Stomach (tissue), 9 donors: Measurements from ENCODE around the gene GNS. TPM values are rescaled to one million over a fixed set of nuclear protein-coding genes. Genes with fewer than 3 reads are reported as not detected.
A peak's percentile ranks its signal among the peaks of the same experiment; 100 is the strongest.

Experiments
- DNase-seq, 2 donors: peaks; one replicate each; pipeline versions ENCODE4 v3.0.0 to v3.0.0-alpha.2; 2013 to 2019
- H3K27ac ChIP-seq, 5 donors: fragments of 200-600 bp in 4 of 5; sonication (generic) in 4 of 5; one replicate each; pipeline ENCODE4 v1.5.1; 2013 to 2019; ENCODE audit warnings: mild to moderate bottlenecking in 1 of 5, moderate library complexity in 1 of 5
- H3K27me3 ChIP-seq, 3 donors: fragments of 200-600 bp; sonication (generic); one replicate each; pipeline ENCODE4 v1.5.1; 2017 to 2019; ENCODE audit warnings: mixed run types in 1 of 3
- H3K36me3 ChIP-seq, 4 donors: fragments of 200-600 bp; sonication (generic); 1 replicate in 3 of 4; 2 replicates in 1 of 4; pipeline ENCODE4 v1.5.1; 2016 to 2019
- H3K4me1 ChIP-seq, 4 donors: fragments of 200-600 bp; sonication (generic); one replicate each; pipeline ENCODE4 v1.5.1; 2016 to 2019
- H3K4me3 ChIP-seq, 4 donors: fragments of 200-600 bp; sonication (generic) in 3 of 4; one replicate each; pipeline ENCODE4 v1.5.1; 2016 to 2019; ENCODE audit warnings: mild to moderate bottlenecking in 1 of 4
- H3K9me3 ChIP-seq, 4 donors: fragments of 200-600 bp; sonication (generic); one replicate each; pipeline ENCODE4 v1.5.1; 2016 to 2019
- EP300 ChIP-seq: sonication (generic); formaldehyde crosslinking; IDR thresholded peaks from one replicate; pipeline ENCODE4 v1.6.1; 2017; ENCODE audit warnings: antibody characterized with exemption
- POLR2A ChIP-seq, 4 donors: fragments of 450-650 bp; IDR thresholded peaks; one replicate each; pipeline ENCODE4 v1.6.1; 2016; ENCODE audit warnings: antibody characterized with exemption in 4 of 4, control low read depth in 2 of 4, mild to moderate bottlenecking in 1 of 4, moderate library complexity in 1 of 4
- POLR2AphosphoS5 ChIP-seq, 3 donors: sonication (generic); formaldehyde crosslinking; IDR thresholded peaks; one replicate each; pipeline ENCODE4 v1.6.1; 2016; ENCODE audit warnings: antibody characterized with exemption in 3 of 3
- WGBS, 5 donors: extraction: QIAGEN DNeasy Blood & Tissue Kit in 3 of 5; methylation state at CpG; one replicate each; pipeline versions ENCODE4 v1.1.5 to v1.1.7; 2013 to 2018; 5-methylcytosine and 5-hydroxymethylcytosine counted together
- intact Hi-C: fragments of 100-400 bp; cut with DNase I; formaldehyde crosslinking; loops from one replicate; pipeline ENCODE4 v1.15.1; 2023; ENCODE audit warnings: low total_unique reads
- polyA plus RNA-seq, 3 donors: library from polyadenylated mRNA; stranded (reverse); fragments of 200-250 nt; gene quantifications; one replicate each; pipeline ENCODE4 v1.2.3, GENCODE V29; 2013
- total RNA-seq, 5 donors: library from RNA; depleted of rRNA; stranded (reverse); fragments of >200 nt; gene quantifications; one replicate each; pipeline versions ENCODE4 v1.1.0 to v1.2.3, GENCODE V29; 2014 to 2016
- TF ChIP-seq, protein P1 (sequence below), 7 experiments: fragments of 450-650 bp in 4 of 7; fragments of 200-600 bp in 3 of 7; sonication (generic) in 3 of 7; IDR thresholded peaks; one replicate each; pipeline ENCODE4 v1.5.1; 2016 to 2019; ENCODE audit warnings: antibody characterized with exemption in 7 of 7, control low read depth in 2 of 7, mild to moderate bottlenecking in 1 of 7
- donor health status: healthy with polysubstance abuse.
- donor health status: Bipolar disorder and iron deficiency.
- donor health status: healthy.

The GNS gene
- total and polyA plus RNA-seq, 8 donors: 9.6 to 114 (median 30.3) TPM

DNA sequence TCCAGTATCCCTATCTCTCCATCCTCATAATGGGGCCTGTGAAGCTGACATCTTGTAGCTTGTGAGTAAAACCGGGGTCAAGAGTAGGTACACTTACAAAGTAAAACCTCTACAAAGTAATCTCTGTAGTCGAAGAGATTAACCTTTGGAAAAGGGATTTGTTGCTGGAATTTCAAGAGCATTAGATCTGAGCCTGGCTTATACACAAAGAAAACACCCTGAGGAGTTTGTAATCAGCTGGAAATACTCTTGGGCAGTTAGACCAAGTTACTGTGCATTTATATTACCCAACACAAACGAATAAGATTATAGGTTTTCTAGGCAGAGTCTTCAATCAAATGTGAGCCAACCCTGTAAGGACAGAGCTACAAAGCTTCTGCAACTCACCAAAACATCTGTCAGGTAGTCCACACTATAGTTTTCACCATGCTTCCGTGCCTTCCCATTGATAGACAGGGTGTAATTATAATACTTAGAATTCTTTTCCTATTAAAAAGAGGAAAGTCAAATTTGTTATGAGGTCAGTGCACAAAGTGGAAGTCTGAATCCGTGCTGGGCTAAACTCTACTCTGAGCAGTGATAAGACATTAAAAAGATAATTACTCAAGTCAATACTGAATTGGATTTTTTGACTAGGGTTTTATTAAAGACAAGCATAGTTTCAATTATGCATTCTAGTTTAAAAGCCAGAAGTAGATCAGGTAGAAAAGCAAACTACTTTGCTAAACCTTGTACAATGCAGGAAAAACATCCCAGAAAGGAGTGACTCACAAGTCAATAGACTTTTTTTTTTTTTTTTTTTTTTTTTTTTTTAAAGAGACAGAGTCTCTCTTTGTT lies 14.6 kb downstream of the GNS start:
- peak overlapping the region in 2 of 5 donors; percentile 10 to 52 for H3K27ac ChIP-seq
- peaks cover 35 to 89% (median 85%) of the 10 kb centered on the region in 4 donors for H3K36me3 ChIP-seq
- intact Hi-C loops: no loop called here
- no peak overlapping the region for H3K4me3 ChIP-seq
- no peaks in the 10 kb centered on the region for H3K9me3 ChIP-seq
- no peaks in the 10 kb centered on the region for H3K27me3 ChIP-seq
- peaks cover 0 to 34% (median 0%) of the 10 kb centered on the region in 4 donors for H3K4me1 ChIP-seq
- WGBS, 5 donors: 46 to 61% (median 57%) methylated on average over 5 of the region's 5 CpGs
- peak in 1 of 2 donors; percentile 16 for DNase-seq
- TF ChIP-seq, protein P1, sequence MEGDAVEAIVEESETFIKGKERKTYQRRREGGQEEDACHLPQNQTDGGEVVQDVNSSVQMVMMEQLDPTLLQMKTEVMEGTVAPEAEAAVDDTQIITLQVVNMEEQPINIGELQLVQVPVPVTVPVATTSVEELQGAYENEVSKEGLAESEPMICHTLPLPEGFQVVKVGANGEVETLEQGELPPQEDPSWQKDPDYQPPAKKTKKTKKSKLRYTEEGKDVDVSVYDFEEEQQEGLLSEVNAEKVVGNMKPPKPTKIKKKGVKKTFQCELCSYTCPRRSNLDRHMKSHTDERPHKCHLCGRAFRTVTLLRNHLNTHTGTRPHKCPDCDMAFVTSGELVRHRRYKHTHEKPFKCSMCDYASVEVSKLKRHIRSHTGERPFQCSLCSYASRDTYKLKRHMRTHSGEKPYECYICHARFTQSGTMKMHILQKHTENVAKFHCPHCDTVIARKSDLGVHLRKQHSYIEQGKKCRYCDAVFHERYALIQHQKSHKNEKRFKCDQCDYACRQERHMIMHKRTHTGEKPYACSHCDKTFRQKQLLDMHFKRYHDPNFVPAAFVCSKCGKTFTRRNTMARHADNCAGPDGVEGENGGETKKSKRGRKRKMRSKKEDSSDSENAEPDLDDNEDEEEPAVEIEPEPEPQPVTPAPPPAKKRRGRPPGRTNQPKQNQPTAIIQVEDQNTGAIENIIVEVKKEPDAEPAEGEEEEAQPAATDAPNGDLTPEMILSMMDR (IDR thresholded peaks at IDR 0.05): no peak
- no peak for TF ChIP-seq EP300
- TF ChIP-seq POLR2AphosphoS5 (IDR thresholded peaks at IDR 0.05): no peak
- TF ChIP-seq POLR2A (IDR thresholded peaks at IDR 0.05): no peak

GRCh38 chr12:64743206-64743605 lies 16.0 kb downstream of the GNS start:
- WGBS, 5 donors: 97 to 100% (median 98%) methylated on average over 3 of the region's 3 CpGs
- DNase-seq: no peak
- no peak for TF ChIP-seq EP300
- H3K27ac ChIP-seq: no peak overlapping the region
- no peaks in the 10 kb centered on the region for H3K9me3 ChIP-seq
- intact Hi-C loops: no loop called here
- H3K36me3 ChIP-seq: peaks cover 47 to 94% (median 90%) of the 10 kb centered on the region in 4 donors
- no peak overlapping the region for H3K4me3 ChIP-seq
- peaks cover 0 to 28% (median 0%) of the 10 kb centered on the region in 4 donors for H3K4me1 ChIP-seq
- H3K27me3 ChIP-seq: no peaks in the 10 kb centered on the region

GRCh38 chr12:64742416-64742815 lies 16.8 kb downstream of the GNS start:
- no peak overlapping the region for H3K4me3 ChIP-seq
- H3K36me3 ChIP-seq: peaks cover 53 to 95% (median 90%) of the 10 kb centered on the region in 4 donors
- no peaks in the 10 kb centered on the region for H3K27me3 ChIP-seq
- H3K9me3 ChIP-seq: no peaks in the 10 kb centered on the region
- WGBS, 5 donors: 87 to 99% (median 93%) methylated on average over 3 of the region's 3 CpGs
- DNase-seq: no peak
- H3K27ac ChIP-seq: no peak overlapping the region
- TF ChIP-seq, protein P1 (IDR thresholded peaks at IDR 0.05): no peak
- TF ChIP-seq POLR2A (IDR thresholded peaks at IDR 0.05): no peak
- TF ChIP-seq POLR2AphosphoS5 (IDR thresholded peaks at IDR 0.05): no peak
- no peak for TF ChIP-seq EP300
- intact Hi-C loops: no loop called here
- peaks cover 0 to 23% (median 0%) of the 10 kb centered on the region in 4 donors for H3K4me1 ChIP-seq

- no peak for TF ChIP-seq POLR2A (IDR thresholded peaks at IDR 0.05)
- no peak for TF ChIP-seq EP300
- TF ChIP-seq, protein P1 (IDR thresholded peaks at IDR 0.05): no peak
- TF ChIP-seq POLR2AphosphoS5 (IDR thresholded peaks at IDR 0.05): no peak
- Histone ChIP-seq H3K4me1 (peaks cover 0 to 15% (median 0%) of the 10 kb centered on the region in 4 donors), H3K9me3 (no peaks in the 10 kb centered on the region), H3K27me3 (no peaks in the 10 kb centered on the region), H3K4me3 (no peak overlapping the region), H3K27ac (no peak overlapping the region), H3K36me3 (peaks cover 57 to 98% (median 93%) of the 10 kb centered on the region in 4 donors)
- no peak for DNase-seq
- intact Hi-C loops: no loop called here
- WGBS, 5 donors: 58 to 75% (median 68%) methylated on average over 2 of the region's 2 CpGs
These were observed 18.6 kb downstream of the GNS start for GRCh38 chr12:64740646-64741045.

DNA sequence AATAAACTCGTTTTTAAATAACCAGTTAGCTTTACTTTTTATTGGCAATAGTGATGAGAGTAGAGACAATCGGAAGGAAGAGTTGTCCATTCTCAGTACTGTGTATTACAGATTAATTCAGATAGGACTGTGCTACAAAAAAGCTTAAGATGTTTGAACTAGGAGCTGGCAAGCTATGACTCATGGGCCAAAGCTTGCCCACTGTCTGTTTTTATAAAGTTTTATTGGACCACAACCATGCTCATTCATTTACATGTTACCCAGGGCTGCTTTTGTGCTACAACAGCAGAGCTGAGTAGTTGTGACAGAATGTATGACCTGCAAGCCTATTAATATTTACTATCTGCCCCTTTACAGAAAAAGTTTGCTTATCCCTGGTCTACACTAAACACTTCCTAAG lies 19.4 kb downstream of the GNS start:
- intact Hi-C loops: no loop called here
- TF ChIP-seq EP300 (no peak), POLR2AphosphoS5 (IDR thresholded peaks at IDR 0.05) (no peak), POLR2A (IDR thresholded peaks at IDR 0.05) (no peak)
- TF ChIP-seq, protein P1 (IDR thresholded peaks at IDR 0.05): no peak
- no peak for DNase-seq
- 88 to 95% (median 92%) methylated on average over 2 of the region's 2 CpGs for WGBS, 5 donors
- no peaks in the 10 kb centered on the region for H3K9me3 ChIP-seq
- peaks cover 57 to 100% (median 97%) of the 10 kb centered on the region in 4 donors for H3K36me3 ChIP-seq
- H3K4me1 ChIP-seq: peaks cover 0 to 6% (median 0%) of the 10 kb centered on the region in 4 donors
- H3K4me3 ChIP-seq: no peak overlapping the region
- H3K27me3 ChIP-seq: no peaks in the 10 kb centered on the region
- no peak overlapping the region for H3K27ac ChIP-seq
